ENCODE results near the gene LCE7A.

The LCE7A gene

DNA sequence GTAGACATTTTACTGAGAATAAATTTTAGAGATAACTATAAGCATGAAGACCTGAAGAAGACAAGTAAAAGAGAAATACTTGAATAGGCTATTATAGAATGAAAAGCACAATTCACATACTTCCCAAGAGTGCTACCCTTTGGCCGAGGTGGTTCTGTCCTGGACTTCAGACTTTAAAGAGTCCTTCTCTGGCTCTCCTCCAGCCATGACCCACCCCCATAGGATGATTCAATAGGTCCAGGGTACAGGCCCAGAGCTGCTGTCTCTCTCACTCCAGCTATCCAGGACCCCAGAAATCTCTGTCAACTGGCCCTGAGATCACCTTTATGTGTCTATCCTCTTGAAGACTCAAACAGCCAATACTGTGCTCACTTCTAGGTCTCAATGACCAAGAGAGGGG is 17.0 kb downstream of the LCE7A start:
- Histone ChIP-seq H3K27ac (ENCODE audit: poor library complexity, severe bottlenecking) (no peak overlapping the region), H3K36me3 (ENCODE audit: low read depth) (no peaks in the 10 kb centered on the region), H3K9me3 (ENCODE audit: severe bottlenecking) (no peaks in the 10 kb centered on the region), H3K4me3 (ENCODE audit: severe bottlenecking) (no peak overlapping the region), H3K4me1 (ENCODE audit: insufficient read depth, poor library complexity, severe bottlenecking) (peaks cover 22% of the 10 kb centered on the region), H3K27me3 (ENCODE audit: insufficient read depth, poor library complexity, severe bottlenecking) (no peaks in the 10 kb centered on the region)
- ATAC-seq (ENCODE audit: low read depth) (no peak), DNase-seq (ENCODE audit: low spot score) (no peak)
- TF ChIP-seq CTCF (IDR thresholded peaks at IDR 0.05; ENCODE audit: poor library complexity, severe bottlenecking), result no peak

- peaks cover 22% of the 10 kb centered on the region for H3K4me1 ChIP-seq (ENCODE audit: insufficient read depth, poor library complexity, severe bottlenecking)
- ATAC-seq (ENCODE audit: low read depth) (no peak), DNase-seq (ENCODE audit: low spot score) (no peak)
- no peaks in the 10 kb centered on the region for H3K9me3 ChIP-seq (ENCODE audit: severe bottlenecking)
- H3K36me3 ChIP-seq (ENCODE audit: low read depth), result no peaks in the 10 kb centered on the region
- no peak for TF ChIP-seq CTCF (IDR thresholded peaks at IDR 0.05; ENCODE audit: poor library complexity, severe bottlenecking)
- H3K27ac ChIP-seq (ENCODE audit: poor library complexity, severe bottlenecking), result no peak within 1 kb of the TSS
- H3K4me3 ChIP-seq (ENCODE audit: severe bottlenecking), result no peak within 1 kb of the TSS
- no peaks in the 10 kb centered on the region for H3K27me3 ChIP-seq (ENCODE audit: insufficient read depth, poor library complexity, severe bottlenecking)
Measured at GRCh38 chr1:152878042-152878441, 18.2 kb downstream of the LCE7A start, which contains the start of gene SMCP. Gene SMCP, plus strand, starts transcription at chr1:152878322. Its CDS starts 6,101 bp downstream, at chr1:152884423.

- peak overlapping the region; percentile 56 for H3K27ac ChIP-seq (ENCODE audit: poor library complexity, severe bottlenecking)
- TF ChIP-seq CTCF (IDR thresholded peaks at IDR 0.05; ENCODE audit: poor library complexity, severe bottlenecking), result no peak
- no peak overlapping the region for H3K4me3 ChIP-seq (ENCODE audit: severe bottlenecking)
- no peaks in the 10 kb centered on the region for H3K9me3 ChIP-seq (ENCODE audit: severe bottlenecking)
- H3K36me3 ChIP-seq (ENCODE audit: low read depth), result no peaks in the 10 kb centered on the region
- ATAC-seq (ENCODE audit: low read depth) (no peak), DNase-seq (ENCODE audit: low spot score) (no peak)
- peaks cover 20% of the 10 kb centered on the region for H3K4me1 ChIP-seq (ENCODE audit: insufficient read depth, poor library complexity, severe bottlenecking)
- no peaks in the 10 kb centered on the region for H3K27me3 ChIP-seq (ENCODE audit: insufficient read depth, poor library complexity, severe bottlenecking)
Measured at GRCh38 chr1:152879559-152880198, 19.9 kb downstream of the LCE7A start.

DNA sequence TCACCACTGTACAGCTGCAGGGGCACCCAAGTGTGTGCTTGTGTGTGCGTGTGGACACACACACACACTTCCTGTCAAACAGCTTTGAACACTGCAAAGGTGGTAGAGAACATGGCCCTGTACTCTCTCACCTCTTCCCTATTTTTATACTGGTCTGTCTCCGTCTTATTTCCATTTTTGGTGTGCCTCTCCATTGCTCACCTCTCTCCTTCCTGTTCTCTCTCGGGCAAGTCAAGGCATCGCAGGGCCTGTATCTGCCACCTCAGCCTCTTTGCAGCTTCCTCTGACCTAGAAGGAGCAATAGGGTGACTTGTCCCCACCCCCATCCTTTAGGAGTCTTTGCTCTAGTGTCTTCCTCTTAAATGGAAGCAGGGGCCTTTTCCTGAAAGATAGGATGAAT is 20.5 kb downstream of the LCE7A start:
- no peak for TF ChIP-seq CTCF (IDR thresholded peaks at IDR 0.05; ENCODE audit: poor library complexity, severe bottlenecking)
- peak overlapping the region; percentile 56 for H3K27ac ChIP-seq (ENCODE audit: poor library complexity, severe bottlenecking)
- no peaks in the 10 kb centered on the region for H3K36me3 ChIP-seq (ENCODE audit: low read depth)
- peaks cover 26% of the 10 kb centered on the region for H3K4me1 ChIP-seq (ENCODE audit: insufficient read depth, poor library complexity, severe bottlenecking)
- peak; percentile 48; the same call in 2 of the 3 replicates for ATAC-seq (ENCODE audit: low read depth)
- H3K27me3 ChIP-seq (ENCODE audit: insufficient read depth, poor library complexity, severe bottlenecking), result no peaks in the 10 kb centered on the region
- no peak for DNase-seq (ENCODE audit: low spot score)
- H3K4me3 ChIP-seq (ENCODE audit: severe bottlenecking), result no peak overlapping the region
- H3K9me3 ChIP-seq (ENCODE audit: severe bottlenecking), result no peaks in the 10 kb centered on the region

- H3K4me3 ChIP-seq (ENCODE audit: severe bottlenecking), result no peak overlapping the region
- H3K27ac ChIP-seq (ENCODE audit: poor library complexity, severe bottlenecking), result peak overlapping the region; percentile 56
- no peaks in the 10 kb centered on the region for H3K9me3 ChIP-seq (ENCODE audit: severe bottlenecking)
- H3K27me3 ChIP-seq (ENCODE audit: insufficient read depth, poor library complexity, severe bottlenecking), result no peaks in the 10 kb centered on the region
- no peaks in the 10 kb centered on the region for H3K36me3 ChIP-seq (ENCODE audit: low read depth)
- no peak for TF ChIP-seq CTCF (IDR thresholded peaks at IDR 0.05; ENCODE audit: poor library complexity, severe bottlenecking)
- ATAC-seq (ENCODE audit: low read depth) (no peak), DNase-seq (ENCODE audit: low spot score) (no peak)
- peaks cover 29% of the 10 kb centered on the region for H3K4me1 ChIP-seq (ENCODE audit: insufficient read depth, poor library complexity, severe bottlenecking)
Measured at GRCh38 chr1:152880907-152881306, 21.1 kb downstream of the LCE7A start.

Measured in RWPE2 (cell line).